Measurements from ENCODE around the gene OSBPL5.

DNA sequence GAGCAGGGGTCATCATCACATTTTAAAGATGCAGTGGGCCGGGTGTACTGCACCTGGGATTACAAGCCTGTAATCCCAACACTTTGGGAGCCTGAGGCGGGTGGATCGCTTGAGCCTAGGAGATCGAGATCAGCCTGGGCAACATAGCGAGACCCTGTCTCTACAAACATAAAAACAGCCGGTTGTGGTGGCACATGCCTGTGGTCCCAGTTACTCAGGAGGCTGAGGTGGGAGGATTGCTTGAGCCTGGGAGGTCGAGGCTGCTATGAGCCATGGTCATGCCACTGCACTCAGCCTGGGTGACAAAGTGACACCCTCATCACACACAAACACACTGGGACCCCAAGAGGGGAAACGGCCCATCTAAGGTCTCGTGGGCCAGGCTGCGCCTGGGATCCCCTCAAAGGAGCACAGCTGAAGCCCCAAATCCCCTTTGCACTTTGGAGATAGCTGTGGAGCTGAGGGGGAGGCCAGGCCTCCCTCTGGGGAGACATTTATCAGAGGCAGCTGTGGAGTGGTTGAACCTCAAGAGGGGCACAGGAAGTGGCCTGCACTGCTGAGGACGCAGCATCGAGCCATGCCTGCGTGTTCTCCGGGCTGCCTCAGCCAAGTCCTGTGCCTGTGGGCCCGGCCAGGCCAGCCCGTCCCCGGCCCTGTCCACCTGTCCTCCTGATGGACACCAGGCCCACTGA, 27.5 kb downstream of the OSBPL5 start:
- TF ChIP-seq EP300 (IDR thresholded peaks at IDR 0.05), result no peak
- TF ChIP-seq, protein P1, sequence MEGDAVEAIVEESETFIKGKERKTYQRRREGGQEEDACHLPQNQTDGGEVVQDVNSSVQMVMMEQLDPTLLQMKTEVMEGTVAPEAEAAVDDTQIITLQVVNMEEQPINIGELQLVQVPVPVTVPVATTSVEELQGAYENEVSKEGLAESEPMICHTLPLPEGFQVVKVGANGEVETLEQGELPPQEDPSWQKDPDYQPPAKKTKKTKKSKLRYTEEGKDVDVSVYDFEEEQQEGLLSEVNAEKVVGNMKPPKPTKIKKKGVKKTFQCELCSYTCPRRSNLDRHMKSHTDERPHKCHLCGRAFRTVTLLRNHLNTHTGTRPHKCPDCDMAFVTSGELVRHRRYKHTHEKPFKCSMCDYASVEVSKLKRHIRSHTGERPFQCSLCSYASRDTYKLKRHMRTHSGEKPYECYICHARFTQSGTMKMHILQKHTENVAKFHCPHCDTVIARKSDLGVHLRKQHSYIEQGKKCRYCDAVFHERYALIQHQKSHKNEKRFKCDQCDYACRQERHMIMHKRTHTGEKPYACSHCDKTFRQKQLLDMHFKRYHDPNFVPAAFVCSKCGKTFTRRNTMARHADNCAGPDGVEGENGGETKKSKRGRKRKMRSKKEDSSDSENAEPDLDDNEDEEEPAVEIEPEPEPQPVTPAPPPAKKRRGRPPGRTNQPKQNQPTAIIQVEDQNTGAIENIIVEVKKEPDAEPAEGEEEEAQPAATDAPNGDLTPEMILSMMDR (IDR thresholded peaks at IDR 0.05), result no peak
